Measurements from ENCODE around the gene RWDD1.

- TF ChIP-seq CTCF (IDR thresholded peaks at IDR 0.05) (no peak), POLR2A (IDR thresholded peaks at IDR 0.05) (no peak)
Observed at GRCh38 chr6:116578335-116578734, 7.0 kb downstream of the RWDD1 start.
